ENCODE results near the gene BLTP3A.
"Not testable (repeated sequence)": the region's sequence is repeated elsewhere in the genome, so short reads cannot be mapped to it uniquely, and the experiment has no call there.

DNA sequence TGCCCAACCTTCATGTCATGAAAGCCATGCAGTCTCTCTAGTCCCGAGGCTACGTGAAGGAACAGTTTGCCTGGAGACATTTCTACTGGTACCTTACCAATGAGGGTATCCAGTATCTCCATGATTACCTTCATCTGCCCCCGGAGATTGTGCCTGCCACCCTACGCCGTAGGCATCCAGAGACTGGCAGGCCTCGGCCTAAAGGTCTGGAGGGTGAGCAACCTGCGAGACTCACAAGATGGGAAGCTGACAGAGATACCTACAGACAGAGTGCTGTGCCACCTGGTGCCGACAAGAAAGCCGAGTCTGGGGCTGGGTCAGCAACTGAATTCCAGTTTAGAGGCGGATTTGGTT lies 47.6 kb upstream of the BLTP3A start:
- TF ChIP-seq, protein P1, sequence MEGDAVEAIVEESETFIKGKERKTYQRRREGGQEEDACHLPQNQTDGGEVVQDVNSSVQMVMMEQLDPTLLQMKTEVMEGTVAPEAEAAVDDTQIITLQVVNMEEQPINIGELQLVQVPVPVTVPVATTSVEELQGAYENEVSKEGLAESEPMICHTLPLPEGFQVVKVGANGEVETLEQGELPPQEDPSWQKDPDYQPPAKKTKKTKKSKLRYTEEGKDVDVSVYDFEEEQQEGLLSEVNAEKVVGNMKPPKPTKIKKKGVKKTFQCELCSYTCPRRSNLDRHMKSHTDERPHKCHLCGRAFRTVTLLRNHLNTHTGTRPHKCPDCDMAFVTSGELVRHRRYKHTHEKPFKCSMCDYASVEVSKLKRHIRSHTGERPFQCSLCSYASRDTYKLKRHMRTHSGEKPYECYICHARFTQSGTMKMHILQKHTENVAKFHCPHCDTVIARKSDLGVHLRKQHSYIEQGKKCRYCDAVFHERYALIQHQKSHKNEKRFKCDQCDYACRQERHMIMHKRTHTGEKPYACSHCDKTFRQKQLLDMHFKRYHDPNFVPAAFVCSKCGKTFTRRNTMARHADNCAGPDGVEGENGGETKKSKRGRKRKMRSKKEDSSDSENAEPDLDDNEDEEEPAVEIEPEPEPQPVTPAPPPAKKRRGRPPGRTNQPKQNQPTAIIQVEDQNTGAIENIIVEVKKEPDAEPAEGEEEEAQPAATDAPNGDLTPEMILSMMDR (IDR thresholded peaks at IDR 0.05; ENCODE audit: poor library complexity, severe bottlenecking), result not testable (repeated sequence)
- TF ChIP-seq POLR2AphosphoS5 (IDR thresholded peaks at IDR 0.05); EZH2 (IDR thresholded peaks at IDR 0.05; ENCODE audit: borderline replicate concordance, insufficient read depth, low read length, poor library complexity, severe bottlenecking); MXI1 (conservative IDR thresholded peaks at IDR 0.05; ENCODE audit: poor library complexity, severe bottlenecking); SMC3 (conservative IDR thresholded peaks at IDR 0.05; ENCODE audit: poor library complexity): not testable (repeated sequence)
